Stimulated activated CD4-positive, alpha-beta T cell treated with anti-CD3 and anti-CD28 coated beads, Interleukin-1b, Interleukin-23, amount 100 ng/mL, for 24 hours (primary cell): ENCODE results near the gene HNMT.
"Not testable (repeated sequence)": the region's sequence is repeated elsewhere in the genome, so short reads cannot be mapped to it uniquely, and the experiment has no call there.

Experiments used
- DNase-seq, 4 experiments: peaks; one replicate each; pipeline ENCODE4 v3.0.0-alpha.2; 2020; ENCODE audit warnings: low read depth in 4 of 4, low spot score in 1 of 4

Gene HNMT

DNA sequence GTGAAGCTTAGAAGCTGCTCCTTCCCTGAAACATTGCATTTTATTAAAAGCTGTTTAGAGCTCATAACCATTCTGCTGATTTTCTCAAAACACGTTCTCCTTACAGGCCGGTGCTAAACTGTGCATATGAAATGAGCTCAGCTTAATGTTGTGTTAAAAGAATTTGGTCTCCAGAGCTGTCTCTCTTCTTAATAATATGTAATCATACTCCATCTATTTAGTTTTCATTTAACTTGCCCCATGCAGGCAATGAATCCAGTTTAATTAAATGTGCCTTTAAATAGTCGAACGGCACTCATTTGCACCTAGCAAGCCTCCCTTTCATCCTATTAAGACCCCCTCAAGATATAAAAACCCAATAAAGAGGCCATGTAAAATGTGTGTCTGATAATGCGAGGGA, 76.3 kb downstream of the HNMT start:
- DNase-seq: no peak

DNA sequence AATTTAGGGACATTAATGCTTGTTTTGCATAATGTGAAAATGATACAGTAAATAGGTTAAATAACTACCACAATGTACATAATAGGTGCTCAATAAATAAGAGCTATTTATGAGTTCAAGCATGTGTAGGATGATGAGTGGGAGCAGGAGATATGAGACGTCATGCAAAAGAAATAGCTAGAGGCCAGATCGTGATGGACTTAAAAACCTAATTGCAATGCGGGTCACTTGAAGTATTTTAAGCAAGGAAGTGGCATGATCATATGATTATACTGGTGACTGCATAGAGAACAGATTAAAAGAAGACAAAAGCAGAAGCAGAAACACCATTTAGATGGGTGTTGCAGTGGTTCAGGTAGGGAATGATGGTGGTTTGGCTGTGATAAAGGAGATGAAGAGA, 78.0 kb downstream of the HNMT start:
- no peak for DNase-seq

DNA sequence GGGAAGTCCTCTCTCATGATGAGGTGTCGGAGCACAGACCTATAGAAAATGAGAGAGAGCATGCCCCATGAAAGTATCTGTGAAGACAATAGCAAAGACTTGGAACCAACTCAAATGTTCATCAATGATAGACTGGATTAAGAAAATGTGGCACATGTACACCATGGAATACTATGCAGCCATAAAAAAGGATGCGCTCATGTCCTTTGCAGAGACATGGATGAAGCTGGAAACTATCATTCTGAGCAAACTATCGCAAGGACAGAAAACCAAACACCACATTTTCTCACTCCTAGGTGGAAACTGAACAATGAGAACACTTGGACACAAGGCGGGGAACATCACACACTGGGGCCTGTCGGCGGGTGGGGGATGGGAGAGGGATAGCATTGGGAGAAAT, 79.3 kb downstream of the HNMT start:
- not testable (repeated sequence) for DNase-seq

DNA sequence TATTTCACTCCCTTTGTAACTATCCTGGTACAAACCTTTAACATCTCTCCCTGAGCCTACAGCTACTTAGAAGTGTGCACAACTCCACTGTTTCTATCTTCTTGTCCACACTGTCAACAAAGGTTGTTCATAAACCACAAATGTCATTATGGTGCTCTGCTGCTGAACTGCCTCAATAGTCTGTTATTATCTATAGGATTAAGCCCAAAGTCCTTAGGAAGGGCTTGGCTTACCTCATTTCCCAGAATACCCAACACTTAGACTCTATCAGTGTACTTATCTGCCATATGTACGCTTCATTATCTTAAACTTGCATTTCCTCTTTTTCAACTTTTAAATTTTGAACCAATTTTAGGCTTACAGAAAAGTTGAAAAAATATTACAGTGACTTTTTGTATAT, 94.2 kb downstream of the HNMT start:
- no peak for DNase-seq

DNA sequence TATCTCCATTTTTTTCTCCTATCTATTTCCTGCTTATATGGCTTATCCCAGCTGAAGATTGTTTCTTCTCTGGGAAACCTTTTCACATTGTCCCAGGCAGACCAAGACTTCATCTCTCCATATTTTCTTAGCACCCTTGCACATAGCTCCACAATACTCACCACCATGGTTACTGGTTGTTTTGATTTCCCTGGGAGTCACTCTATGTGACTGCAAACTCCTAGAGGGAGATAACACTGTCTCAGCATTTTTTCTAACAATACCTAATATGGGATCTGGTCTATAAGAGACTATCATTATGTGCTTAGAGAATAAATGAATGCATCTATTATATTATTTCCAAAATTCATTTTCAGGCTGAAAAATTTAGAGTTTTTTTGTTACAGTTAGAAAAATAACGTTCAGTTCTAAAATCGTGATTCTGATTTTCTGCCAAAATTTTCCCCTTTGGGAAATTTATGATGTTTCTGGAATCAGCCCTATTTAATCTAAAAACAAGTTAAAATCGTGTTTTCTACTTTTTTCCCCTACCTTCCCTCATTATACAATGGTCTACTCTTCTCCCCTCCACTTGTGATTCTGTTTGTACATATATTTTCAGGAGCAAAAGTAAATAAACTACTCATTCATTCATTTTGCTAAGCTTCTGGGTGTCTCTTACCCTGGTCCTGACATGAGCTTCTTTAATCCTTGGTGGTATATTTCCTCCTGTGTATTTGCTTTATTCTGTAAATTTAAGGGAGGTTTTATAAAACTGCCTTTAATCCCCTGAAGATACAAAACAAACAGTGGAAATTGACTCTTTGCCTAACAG, 95.4 kb downstream of the HNMT start:
- DNase-seq: no peak

DNA sequence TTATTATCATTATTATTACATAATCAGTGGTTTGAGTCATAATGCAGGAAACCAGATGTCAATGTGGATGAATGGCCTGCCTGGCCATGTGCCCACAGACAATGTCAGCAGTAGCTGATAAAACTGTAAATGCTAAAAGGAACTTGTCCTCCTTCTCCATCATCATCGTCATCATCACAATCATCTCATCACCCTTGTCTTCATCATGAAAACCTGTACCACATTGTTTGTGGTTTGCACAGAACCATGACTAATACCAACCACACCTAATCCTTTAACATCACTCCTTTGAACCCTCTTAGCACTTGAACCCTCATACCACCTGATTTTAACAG, 96.0 kb downstream of the HNMT start:
- no peak for DNase-seq

DNA sequence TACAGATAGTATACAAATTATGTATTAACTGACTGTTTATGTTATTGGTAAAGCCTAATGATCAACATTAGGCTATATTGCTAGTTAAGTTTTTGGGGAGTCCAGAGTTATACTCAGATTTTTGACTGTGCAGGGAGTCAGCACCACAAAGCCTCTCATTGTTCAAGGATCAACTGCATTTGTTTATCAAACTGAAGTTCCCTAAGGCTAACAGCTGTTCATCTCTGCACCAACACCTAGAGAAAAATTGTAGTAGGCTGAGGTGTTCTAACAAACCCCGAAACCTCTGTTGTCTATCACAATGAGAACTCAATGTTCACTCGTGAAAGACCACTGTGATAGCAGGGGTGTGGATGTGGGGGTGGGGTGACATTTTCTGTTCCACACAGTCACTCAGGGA, 97.7 kb downstream of the HNMT start:
- no peak for DNase-seq

DNA sequence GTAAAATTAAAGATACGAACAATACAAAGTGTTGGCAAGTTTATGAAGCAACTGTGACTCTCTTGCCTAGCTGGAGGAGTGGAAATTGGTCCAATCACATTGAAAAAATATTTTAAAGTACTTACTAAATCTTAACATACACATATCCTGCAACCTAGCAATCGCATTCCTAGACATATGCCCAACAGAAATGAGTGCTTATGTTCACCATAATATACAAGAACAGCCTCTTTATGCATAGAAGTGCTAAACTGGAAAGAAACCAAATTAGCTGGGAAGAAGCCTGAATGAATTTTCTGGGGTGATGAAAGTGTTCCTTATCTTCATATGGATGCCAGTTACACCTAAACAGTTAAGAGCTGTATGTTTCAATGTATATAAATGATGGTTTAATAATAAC, 98.9 kb downstream of the HNMT start:
- no peak for DNase-seq
